ENCODE measurements around the gene RASGRP3. TPM values are rescaled to one million over a fixed set of nuclear protein-coding genes. Genes with fewer than 3 reads are reported as not detected.
A peak's percentile ranks its signal among the peaks of the same experiment; 100 is the strongest.

The RASGRP3 gene
- total and polyA plus RNA-seq, 2 experiments from 2014 or later, result 0.18 to 0.22 TPM

- Histone ChIP-seq H3K9me3 (ENCODE audit: low read depth) (no peaks in the 10 kb centered on the region), H3K9ac (no peak overlapping the region), H3F3A (ENCODE audit: insufficient read depth) (peaks cover 20% of the 10 kb centered on the region), H3K4me3 (no peak overlapping the region), H4K20me1 (ENCODE audit: insufficient read depth) (no peaks in the 10 kb centered on the region), H3K27ac (no peak overlapping the region), H2AFZ (no peak overlapping the region), H3K79me2 (ENCODE audit: insufficient read depth) (no peaks in the 10 kb centered on the region), H3K36me3 (ENCODE audit: low read depth) (no peaks in the 10 kb centered on the region), H3K27me3 (replicated peaks; ENCODE audit: insufficient read depth) (no peaks in the 10 kb centered on the region), H3K4me2 (ENCODE audit: unreplicated experiment) (no peak overlapping the region), H3K4me1 (ENCODE audit: insufficient read depth) (peaks cover 5% of the 10 kb centered on the region), H3K9me2 (ENCODE audit: insufficient read depth) (no peaks in the 10 kb centered on the region)
- 89 to 90% methylated on average over 20 of the region's 20 CpGs for WGBS, 2 experiments (ENCODE audit: low coverage in 1 of 2, low lambda C conversion rate in 2 of 2, missing lambda C conversion rate in 2 of 2)
- in situ Hi-C loops (cut with MboI), result no loop called here
- DNase-seq, result no peak
- TF ChIP-seq EZH2phosphoT487 (IDR thresholded peaks at IDR 0.05; ENCODE audit: insufficient read depth, low read depth) (no peak), EZH2 (IDR thresholded peaks at IDR 0.05; ENCODE audit: insufficient read depth, poor library complexity, severe bottlenecking) (no peak)
Observed at GRCh38 chr2:33477473-33478468, 1.3 kb downstream of the RASGRP3 start.

GRCh38 chr2:33478968-33479731, 2.7 kb downstream of the RASGRP3 start:
- no peak for DNase-seq
- 81 to 84% methylated on average over 8 to 9 of the region's 9 CpGs for WGBS, 2 experiments (ENCODE audit: low coverage in 1 of 2, low lambda C conversion rate in 2 of 2, missing lambda C conversion rate in 2 of 2)
- in situ Hi-C loops (cut with MboI), result no loop called here

GRCh38 chr2:33482518-33482917, 6.1 kb downstream of the RASGRP3 start:
- Histone ChIP-seq H3K9me2 (ENCODE audit: insufficient read depth) (no peaks in the 10 kb centered on the region), H2AFZ (no peak overlapping the region), H3K79me2 (ENCODE audit: insufficient read depth) (no peaks in the 10 kb centered on the region), H3K27ac (no peak overlapping the region), H3K4me2 (ENCODE audit: unreplicated experiment) (no peak overlapping the region), H4K20me1 (ENCODE audit: insufficient read depth) (no peaks in the 10 kb centered on the region), H3F3A (ENCODE audit: insufficient read depth) (peaks cover 13% of the 10 kb centered on the region; the same call in 1 of the 2 replicates), H3K9ac (no peak overlapping the region), H3K27me3 (replicated peaks; ENCODE audit: insufficient read depth) (no peaks in the 10 kb centered on the region), H3K4me1 (ENCODE audit: insufficient read depth) (peaks cover 12% of the 10 kb centered on the region; the same call in 1 of the 2 replicates), H3K4me3 (no peak overlapping the region), H3K36me3 (ENCODE audit: low read depth) (no peaks in the 10 kb centered on the region), H3K9me3 (ENCODE audit: low read depth) (no peaks in the 10 kb centered on the region)
- 27 to 36% methylated on average over 2 of the region's 2 CpGs for WGBS, 2 experiments (ENCODE audit: low coverage in 1 of 2, low lambda C conversion rate in 2 of 2, missing lambda C conversion rate in 2 of 2)
- TF ChIP-seq EZH2phosphoT487 (IDR thresholded peaks at IDR 0.05; ENCODE audit: insufficient read depth, low read depth), result no peak
- no peak for TF ChIP-seq EZH2 (IDR thresholded peaks at IDR 0.05; ENCODE audit: insufficient read depth, poor library complexity, severe bottlenecking)
- DNase-seq, result no peak
- in situ Hi-C loops (cut with MboI), result no loop called here

More at GRCh38 chr2:33478968-33479731, 2.7 kb downstream of the RASGRP3 start:
- no peaks in the 10 kb centered on the region for H3K9me3 ChIP-seq (ENCODE audit: low read depth)
- no peaks in the 10 kb centered on the region for H3K9me2 ChIP-seq (ENCODE audit: insufficient read depth)
- no peak for TF ChIP-seq EZH2 (IDR thresholded peaks at IDR 0.05; ENCODE audit: insufficient read depth, poor library complexity, severe bottlenecking)
- no peak for TF ChIP-seq EZH2phosphoT487 (IDR thresholded peaks at IDR 0.05; ENCODE audit: insufficient read depth, low read depth)
- H3K79me2 ChIP-seq (ENCODE audit: insufficient read depth), result no peaks in the 10 kb centered on the region
- H3K27me3 ChIP-seq (replicated peaks; ENCODE audit: insufficient read depth), result no peaks in the 10 kb centered on the region
- no peaks in the 10 kb centered on the region for H3K36me3 ChIP-seq (ENCODE audit: low read depth)
- no peak overlapping the region for H3K4me3 ChIP-seq
- H3K27ac ChIP-seq, result no peak overlapping the region
- no peak overlapping the region for H2AFZ ChIP-seq
- H3K4me2 ChIP-seq (ENCODE audit: unreplicated experiment), result no peak overlapping the region
- H3K9ac ChIP-seq, result no peak overlapping the region
- peaks cover 10% of the 10 kb centered on the region for H3K4me1 ChIP-seq (ENCODE audit: insufficient read depth)
- H4K20me1 ChIP-seq (ENCODE audit: insufficient read depth), result no peaks in the 10 kb centered on the region
- peaks cover 27% of the 10 kb centered on the region for H3F3A ChIP-seq (ENCODE audit: insufficient read depth)

GRCh38 chr2:33484042-33484621, 7.7 kb downstream of the RASGRP3 start:
- peaks cover 12% of the 10 kb centered on the region; the same call in 1 of the 2 replicates for H3K4me1 ChIP-seq (ENCODE audit: insufficient read depth)
- peak; percentile 7 for DNase-seq
- WGBS, 2 experiments (ENCODE audit: low coverage in 1 of 2, low lambda C conversion rate in 2 of 2, missing lambda C conversion rate in 2 of 2), result 26 to 49% methylated on average over 2 of the region's 2 CpGs
- no peaks in the 10 kb centered on the region for H3K9me3 ChIP-seq (ENCODE audit: low read depth)
- peak overlapping the region; percentile 41; the same call in 1 of the 2 replicates for H2AFZ ChIP-seq
- no peaks in the 10 kb centered on the region for H3K9me2 ChIP-seq (ENCODE audit: insufficient read depth)
- H3K4me3 ChIP-seq, result no peak overlapping the region
- no peaks in the 10 kb centered on the region for H4K20me1 ChIP-seq (ENCODE audit: insufficient read depth)
- H3K36me3 ChIP-seq (ENCODE audit: low read depth), result no peaks in the 10 kb centered on the region
- no peak overlapping the region for H3K9ac ChIP-seq
- peak overlapping the region; percentile 27 for H3K27ac ChIP-seq
- H3K4me2 ChIP-seq (ENCODE audit: unreplicated experiment), result peak overlapping the region; percentile 46
- no peaks in the 10 kb centered on the region for H3K79me2 ChIP-seq (ENCODE audit: insufficient read depth)
- TF ChIP-seq EZH2phosphoT487 (IDR thresholded peaks at IDR 0.05; ENCODE audit: insufficient read depth, low read depth) (no peak), EZH2 (IDR thresholded peaks at IDR 0.05; ENCODE audit: insufficient read depth, poor library complexity, severe bottlenecking) (no peak)
- H3K27me3 ChIP-seq (replicated peaks; ENCODE audit: insufficient read depth), result no peaks in the 10 kb centered on the region
- in situ Hi-C loops (cut with MboI), result no loop called here
- H3F3A ChIP-seq (ENCODE audit: insufficient read depth), result peaks cover 22% of the 10 kb centered on the region; the same call in 1 of the 2 replicates
